Kidney glomerular epithelial cell (primary cell): ENCODE measurements around the gene HELZ.
"Not testable (repeated sequence)": the region's sequence is repeated elsewhere in the genome, so short reads cannot be mapped to it uniquely, and the experiment has no call there.

ENCODE experiments used
- DNase-seq: peaks from one replicate; lab custom pipeline; 2025; lab: John Stamatoyannopoulos, UW

Gene HELZ

DNA sequence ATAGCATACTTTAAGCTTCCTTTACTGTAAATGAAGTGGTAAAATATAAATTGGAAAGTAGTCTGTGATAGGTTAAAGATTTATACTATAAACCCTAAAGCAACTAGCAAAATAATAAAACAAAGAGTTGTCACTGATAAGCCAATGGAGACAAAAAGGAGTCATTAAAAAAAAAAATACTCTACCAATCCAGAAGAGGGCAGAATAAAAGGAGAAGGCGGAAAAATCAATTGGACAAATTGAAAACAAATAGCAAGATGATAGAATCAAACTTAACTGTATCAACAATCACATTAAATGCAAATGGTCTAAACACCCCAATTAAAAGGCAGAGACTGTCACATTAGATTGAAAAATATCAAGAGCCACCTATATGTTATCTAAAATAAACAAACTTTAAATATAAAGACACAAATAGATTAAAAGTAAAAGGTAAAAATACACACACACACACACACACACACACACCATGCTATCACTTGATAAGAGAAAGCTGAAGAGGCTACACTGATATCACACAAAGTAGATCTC lies 128.9 kb downstream of the HELZ start:
- DNase-seq, result no peak

DNA sequence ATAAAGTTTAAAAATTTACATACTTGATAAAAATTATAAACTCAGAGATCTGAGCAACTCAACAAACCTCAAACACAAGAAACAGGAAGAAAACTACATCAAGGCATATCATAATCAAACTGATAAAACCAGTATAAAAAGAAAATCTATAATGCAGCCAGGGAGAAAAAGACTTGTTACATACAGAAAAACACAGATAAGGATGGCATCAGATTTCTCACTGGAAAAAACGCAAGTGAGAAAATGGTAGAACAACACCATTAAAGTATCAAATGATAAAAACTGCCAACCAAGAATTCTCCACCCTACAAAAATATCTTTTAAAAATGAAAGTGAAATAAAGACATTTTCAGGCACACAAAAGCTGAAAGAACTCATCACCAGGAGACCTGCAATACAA lies 129.6 kb downstream of the HELZ start:
- DNase-seq, result no peak

DNA sequence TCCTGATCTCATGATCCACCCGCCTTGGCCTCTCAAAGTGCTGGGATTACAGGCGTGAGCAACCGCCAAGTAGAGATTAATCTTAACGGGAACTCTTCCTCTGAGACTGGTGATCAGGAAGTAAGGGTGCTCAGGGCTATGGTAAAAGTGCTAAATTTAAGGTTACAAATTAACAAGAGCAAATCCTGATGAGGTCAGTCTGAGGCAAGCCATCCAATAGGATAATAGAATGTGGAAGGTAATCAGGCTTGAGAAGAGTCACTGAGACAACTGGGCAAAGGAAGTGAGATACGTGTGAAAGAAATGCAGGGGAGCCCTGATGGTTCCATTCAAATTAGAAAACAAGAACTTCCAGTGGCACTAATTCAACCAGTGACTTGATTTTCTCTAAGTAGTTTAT lies 131.5 kb downstream of the HELZ start:
- no peak for DNase-seq

DNA sequence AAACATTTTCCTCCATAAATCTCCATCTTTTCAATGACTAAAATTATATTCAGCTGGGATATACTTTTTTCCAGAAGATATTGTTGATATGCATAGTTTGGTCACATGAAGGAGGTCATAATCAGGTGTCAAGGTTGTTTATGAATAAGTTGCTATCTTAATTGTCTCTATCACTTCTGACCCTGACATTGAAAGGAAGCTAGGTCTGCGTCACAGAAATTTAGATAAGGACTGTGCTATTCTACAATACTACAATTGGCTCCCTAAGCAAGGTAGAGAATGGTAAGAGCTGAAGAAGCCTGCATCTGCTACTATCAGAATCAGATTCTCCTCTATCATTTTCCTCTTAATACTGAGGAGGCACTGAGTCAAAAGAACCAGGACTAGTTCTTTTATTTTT lies 133.2 kb downstream of the HELZ start:
- DNase-seq, result no peak

DNA sequence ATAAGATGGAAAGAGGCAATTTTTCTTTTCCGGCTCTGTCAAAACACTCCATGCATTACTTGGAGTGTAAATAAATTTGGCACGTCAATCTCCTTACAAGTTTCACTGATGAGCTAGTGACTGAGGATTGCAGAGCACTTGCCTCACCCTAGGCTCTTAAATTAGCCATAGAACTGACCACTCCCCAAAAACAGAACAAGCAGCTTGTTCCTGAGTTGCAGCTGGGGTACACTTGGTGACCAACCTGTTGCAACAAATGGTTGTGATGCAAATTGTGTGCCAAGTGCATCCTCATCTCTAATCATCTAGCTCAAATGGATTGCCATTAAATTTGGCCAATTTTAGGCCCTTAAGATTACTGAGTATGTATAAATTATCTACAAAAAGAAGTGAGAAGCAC lies 133.7 kb downstream of the HELZ start:
- no peak for DNase-seq

DNA sequence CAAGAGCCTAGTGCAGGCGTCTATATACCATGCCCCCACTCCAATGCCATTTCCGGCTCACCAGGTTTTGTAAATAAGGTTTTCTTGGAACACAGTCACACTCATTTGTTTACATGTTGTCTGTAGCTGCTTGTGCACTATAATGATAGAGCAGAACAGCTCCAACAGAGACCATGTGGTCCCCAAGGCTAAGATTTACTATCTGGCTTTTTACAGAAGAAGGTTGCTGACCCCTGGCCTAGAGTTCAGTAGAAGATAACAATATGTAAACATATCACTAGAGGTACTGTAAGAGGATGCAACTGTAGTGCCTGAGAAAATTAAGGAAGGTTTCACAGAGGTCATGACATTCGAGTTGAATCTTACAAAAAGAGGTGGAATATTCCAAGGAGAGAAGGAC lies 134.4 kb downstream of the HELZ start:
- DNase-seq, result no peak

DNA sequence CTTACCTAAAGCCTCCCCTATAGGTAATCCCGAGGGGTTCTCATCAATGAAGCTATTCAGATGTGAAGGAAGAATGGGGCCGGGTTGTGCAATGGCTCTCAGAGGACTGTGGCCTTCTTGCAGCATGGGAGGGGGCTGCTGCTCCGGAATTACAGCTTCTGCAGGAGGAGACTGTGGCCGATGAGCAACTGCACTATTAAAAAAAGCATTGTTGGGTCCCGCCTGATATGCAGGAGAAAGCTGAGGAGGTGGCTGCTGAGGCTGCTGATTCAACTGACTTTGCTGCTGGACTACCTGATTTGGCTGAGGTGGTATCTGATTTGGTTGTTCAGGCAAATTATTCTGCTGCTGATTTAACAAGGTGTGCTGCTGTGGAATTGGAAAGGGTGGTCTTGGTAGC lies 135.9 kb downstream of the HELZ start:
- DNase-seq, result no peak

DNA sequence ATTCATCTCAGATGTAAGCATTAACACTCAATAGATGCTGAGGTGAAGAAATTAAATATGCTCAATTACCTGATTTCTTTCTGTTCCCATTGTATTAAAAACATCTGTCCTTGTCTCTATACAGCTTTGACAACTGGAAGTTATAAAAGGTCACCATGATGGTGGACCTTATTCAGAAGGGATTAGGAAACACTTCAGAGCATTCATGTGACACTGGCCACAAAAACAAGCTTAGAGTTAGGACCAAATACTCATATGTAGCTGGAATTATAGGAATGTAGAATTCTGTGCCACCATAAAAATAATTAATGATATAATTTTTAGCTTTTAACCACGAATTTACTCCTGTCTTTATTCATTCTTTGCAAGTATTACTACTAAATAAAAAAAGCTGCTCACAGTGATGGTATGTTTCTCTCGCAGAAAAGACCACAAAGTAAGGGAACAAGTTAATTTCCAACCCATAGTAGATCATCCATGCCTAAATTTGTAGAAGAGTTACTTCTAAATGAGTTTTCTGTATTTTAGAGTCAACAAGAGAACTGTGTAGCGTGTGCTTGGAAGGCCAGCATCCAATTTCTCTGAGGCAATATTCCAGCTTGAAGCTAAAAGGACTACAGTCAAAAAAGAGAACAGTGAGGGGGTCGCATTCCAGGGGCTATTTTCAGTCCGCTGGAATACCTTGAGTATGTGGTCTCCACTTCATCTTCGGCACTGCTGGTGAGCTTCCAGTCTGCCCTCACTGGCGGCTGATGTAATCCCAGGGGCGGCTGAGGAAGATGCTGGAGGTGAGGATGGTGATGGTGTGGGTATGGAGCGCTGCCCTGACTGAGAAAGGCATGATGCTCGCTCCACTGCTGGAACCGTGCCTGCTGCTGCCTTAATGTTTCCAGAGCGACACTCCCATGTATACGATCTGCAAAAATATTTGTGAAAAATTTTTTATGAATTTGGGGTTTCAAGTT lies 136.9 kb downstream of the HELZ start:
- no peak for DNase-seq

DNA sequence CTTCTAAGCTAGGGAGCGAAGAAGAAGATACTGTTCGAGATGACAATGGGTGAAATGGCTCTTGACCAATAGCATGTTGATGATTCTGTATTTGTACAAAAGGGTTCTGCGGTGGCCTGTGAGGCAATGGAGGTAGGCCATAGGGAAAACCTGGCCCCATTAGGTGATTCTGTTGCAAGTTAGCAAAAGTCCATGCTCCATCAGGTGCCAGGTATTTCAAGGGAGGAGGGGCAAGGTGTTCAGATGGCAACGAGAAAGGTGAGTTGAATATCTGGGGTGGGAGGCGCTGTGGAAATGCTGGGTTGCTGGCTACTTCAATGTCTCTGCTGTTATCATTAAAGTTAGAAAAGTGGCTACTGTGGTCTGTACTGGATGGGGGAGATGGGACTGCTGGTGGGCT lies 137.8 kb downstream of the HELZ start:
- no peak for DNase-seq

DNA sequence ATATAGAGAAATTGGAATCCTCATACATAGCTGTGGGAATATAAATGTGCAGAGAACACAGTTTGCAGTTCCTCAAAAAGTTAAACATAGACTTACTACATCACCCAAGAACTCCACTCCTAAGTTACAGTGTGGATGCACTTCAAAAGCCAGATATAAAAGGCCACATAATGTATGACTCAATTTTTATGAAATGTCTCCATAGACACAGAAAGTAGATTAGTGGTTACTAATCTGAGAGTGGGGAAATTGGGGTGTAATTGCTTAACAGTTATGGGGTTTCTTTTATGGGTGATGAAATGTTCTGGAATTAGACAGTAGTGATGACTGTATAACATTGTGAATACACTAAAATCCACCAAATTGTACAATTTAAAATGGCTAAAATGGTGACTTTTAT lies 139.8 kb downstream of the HELZ start:
- DNase-seq, result no peak

DNA sequence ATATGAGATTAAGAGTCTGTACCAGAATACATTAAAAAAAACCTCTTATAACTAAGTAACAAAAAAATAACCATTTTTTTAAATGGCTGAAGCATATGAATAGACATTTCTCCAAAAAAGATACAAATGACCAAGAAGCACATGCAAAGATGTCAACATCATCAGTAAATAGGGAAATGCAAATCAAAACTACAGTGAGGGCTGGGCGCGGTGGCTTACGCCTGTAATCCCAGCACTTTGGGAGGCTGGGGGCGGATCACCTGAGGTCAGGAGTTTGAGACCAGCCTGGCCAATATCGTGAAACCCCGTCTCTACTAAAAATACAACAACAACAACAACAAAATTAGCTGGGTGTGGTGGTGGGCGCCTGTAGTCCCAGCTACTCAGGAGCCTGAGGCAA lies 140.4 kb downstream of the HELZ start:
- DNase-seq, result not testable (repeated sequence)

DNA sequence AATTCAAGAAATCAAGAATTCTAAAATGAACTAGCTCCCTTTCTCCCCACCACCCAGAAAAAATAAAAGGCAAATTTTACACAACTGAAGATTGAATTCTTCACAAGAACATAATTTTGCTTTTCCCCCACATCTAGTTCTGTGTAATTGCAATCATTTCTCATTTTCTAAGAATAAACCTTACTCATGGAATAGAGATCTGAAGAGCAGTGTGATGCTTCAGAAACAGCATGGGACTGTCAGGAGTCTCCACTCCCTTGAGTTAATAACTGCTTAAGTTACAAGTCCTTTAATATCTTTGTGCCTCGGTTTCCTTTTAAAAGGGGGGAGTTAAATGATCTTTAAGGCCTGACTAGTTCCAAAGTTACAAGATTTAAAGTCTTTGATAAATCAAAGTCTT lies 147.0 kb downstream of the HELZ start:
- no peak for DNase-seq

DNA sequence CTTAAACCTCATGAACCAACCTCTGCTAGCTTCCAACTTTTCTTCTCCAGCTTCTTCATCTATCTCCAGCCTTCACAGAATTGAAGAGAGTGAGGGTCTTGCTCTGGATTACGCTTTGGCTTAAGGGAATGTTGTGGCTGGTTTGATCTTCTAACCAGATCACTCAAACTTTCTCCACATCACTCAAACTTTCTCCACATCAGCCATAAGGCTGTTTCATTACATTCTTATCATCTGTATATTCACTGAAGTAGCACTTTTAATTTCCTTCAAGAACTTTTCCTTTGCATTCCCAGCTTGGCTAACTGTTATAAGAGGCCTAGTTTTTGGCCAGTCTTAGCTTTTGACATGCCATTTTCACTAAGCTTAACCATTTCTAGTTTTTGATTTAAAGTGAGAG lies 148.4 kb downstream of the HELZ start:
- DNase-seq, result no peak

DNA sequence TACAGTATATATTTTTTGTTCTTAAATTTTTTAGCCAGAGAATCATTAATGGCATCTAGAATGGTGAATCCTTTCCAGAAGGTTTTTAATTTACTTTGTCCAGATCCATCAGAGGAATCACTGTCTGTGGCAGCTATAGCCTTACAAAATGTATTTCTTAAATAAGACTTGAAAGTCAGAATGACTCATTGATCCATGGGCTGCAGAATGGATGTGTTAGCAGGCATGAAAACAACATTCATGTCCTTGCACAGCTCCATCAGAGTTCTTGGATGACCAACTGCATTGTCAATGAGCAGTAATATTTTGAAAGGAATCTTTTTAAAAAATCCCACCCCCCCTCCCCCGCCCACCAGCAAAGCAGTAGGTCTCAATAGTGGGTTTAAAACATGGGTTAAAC lies 149.2 kb downstream of the HELZ start:
- no peak for DNase-seq

DNA sequence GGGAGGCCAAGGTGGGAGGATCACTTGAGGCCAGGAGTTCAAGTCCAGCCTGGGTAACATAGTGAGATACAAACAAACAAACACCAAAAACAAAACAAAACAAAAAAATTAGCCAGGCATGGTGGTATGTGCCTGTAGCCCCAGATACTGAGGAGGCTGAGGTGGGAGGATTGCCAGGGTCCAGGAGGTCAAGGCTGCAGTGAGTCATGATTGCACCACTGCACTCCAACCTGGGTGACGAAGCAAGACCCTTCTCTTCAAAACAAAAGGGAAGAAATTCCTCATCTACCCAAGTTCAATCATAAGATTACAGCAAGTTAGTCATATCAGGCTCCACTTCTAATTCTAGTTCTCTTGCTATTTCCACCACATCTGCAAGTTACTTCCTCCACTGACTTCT lies 149.7 kb downstream of the HELZ start:
- peak; percentile 66 for DNase-seq

DNA sequence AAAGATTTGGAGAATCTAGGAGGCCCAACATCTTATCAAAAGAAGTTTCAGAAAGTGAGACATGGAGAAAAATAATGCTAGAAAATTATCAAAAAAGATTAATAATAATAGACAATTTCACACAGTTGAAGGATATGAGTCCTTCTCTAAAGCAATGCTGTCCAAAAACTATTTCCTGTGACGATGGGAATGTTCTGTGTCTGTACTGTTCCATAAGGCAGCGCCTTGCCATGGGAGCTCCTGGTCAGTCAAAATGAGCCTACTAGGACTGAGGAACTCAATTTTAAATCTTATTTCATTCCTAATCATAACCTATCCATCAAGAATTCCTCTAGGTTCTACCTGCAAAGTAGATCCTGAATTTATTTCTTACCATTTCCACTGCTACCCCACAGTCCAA lies 151.6 kb downstream of the HELZ start:
- no peak for DNase-seq

DNA sequence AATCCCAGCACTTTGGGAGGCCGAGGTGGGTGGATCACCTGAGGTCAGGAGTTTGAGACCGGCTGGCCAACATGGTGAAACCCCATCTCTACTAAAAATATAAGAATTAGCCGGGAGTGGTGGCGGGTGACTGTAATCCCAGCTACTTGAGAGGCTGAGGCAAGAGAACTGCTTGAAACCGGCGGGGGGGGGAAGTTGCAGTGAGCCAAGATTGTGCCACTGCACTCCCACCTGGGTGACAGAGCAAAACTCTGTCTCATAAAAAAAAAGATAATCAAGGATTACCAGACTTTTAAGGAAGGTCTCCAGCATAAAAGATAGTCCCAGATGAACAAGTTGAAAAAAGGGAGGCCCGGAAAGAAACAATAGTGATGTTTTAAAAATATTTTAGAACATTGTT lies 152.3 kb downstream of the HELZ start:
- DNase-seq, result not testable (repeated sequence)

DNA sequence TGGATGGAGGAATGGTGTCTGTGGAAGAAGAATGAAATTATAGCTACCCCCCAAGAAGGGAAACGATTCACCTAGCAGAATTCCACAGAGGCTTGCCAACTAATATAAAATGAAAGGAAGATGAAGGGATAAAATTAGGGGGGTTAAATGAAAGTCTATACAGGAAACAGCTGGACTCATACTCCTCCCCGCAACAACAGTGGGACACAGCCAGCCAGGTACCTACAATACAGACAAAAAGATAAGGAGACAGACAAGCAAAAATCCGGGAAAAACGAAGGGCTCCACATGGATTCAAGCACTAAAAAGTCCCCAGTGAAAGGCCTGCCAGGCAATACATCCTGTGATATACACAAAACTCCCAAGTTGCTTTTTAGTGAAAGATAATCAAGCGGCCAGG lies 152.7 kb downstream of the HELZ start:
- DNase-seq, result no peak

DNA sequence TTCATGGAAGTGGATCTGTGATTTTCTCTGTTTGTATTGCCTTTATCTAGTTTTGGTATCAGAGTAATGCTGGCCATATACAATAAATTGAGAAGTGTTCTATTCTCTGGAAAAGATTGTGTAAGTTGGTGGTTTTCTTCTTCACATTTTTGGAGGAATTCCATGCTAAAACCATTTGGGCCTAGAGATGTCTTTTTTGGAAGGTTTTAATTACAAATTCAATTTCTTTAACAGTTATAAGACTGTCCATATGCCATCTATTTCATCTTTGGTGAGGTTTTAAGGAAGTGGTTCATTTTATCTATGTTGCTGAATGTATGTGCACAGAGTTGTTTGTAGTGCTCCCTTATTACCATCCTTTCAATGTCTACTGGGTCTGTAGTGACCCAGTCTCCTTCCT lies 154.7 kb downstream of the HELZ start:
- no peak for DNase-seq

DNA sequence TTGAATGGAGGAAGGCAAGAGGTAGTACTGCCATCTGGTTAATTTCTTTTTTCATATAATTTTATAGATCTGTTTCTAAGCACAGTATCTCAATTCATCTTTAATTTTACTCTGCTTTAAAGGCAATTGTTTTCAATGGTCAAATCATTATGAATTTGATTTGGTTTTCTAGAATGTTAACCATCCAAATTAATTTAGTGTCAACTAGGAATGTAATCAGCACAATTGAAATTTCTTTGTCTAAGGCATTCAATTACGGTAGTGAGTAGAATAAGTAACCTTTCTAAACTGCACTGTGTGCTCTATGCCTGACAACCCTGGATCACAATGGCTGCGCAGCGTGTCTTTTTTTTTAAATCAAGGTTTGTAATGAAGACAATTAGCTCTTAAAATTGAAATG lies 156.4 kb downstream of the HELZ start:
- DNase-seq, result no peak

DNA sequence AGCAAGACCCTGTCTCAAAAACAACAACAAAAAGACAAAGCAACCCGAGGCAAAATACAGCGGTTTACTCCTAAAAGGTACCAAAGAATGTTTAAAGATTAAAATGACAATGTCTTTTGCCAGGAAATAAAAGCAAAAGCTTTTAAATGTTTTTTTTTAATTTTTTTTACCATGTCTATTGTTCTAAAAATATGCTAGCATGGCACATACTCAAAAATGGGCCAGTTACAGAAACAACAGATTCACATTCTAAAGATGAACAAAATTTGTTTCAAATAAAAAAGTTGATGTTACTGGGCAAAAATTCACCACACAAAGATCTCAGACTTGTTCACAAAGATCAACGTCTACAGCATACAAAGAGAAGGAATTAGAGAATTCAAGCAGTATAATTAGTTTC lies 159.6 kb downstream of the HELZ start:
- DNase-seq, result no peak

DNA sequence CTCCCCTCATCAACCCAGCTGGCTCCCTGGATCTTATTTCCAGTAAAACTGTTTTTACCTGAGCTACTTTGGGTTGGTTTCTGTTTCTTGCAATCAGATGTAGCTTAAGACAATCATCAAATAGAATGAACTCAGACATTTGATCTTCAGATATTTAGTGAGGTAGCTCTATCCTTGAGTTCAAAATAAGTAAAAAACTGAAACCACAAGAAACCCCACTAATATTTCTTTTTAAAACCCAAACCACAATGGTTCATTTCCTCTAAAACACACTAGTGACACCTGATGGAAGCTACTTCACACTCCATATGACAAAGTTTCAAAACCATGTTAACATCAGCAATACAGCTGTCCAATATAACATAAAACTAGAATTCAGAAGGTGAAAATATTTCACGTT lies 162.9 kb downstream of the HELZ start:
- no peak for DNase-seq

DNA sequence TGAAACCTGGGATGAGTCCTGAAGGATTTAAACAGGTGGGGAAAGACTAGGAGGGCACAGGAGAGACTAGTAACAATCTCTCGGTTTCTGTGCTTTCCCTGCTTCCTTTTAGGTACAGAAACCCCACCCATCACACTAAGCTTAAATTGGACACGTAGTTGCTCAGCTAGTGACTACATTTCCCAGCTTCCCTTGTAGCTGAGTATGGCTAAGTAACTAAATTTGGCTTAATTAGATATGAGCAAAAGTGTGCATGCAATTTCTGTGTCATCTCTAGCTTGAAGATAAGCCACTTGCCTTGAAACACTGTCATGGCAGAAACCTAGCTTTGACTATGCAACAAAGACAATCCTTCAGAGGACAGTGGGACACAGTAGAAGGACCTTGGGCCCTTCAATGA lies 164.2 kb downstream of the HELZ start:
- no peak for DNase-seq

DNA sequence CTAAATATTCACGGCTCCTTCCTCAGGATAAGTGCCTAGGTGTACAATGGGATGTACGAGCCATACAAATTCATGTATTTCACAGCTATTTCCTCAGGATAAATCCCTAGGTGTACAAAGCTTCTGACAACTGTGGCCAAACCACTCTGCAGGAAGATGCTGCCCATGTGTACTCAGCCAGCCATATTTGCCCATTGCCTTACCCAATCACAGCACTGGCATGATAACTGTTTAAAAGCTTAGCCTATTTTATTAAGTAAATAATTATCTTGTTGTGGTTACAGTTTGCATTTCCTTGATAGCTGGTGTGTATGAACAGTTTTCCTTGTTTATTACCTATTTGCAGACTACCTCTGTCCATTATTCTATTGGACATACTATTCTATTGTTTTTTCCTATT lies 165.5 kb downstream of the HELZ start:
- no peak for DNase-seq
